Fibroblast of skin of scalp (primary cell): ENCODE data around the gene BCLAF1. TPM values are rescaled to one million over a fixed set of nuclear protein-coding genes. Genes with fewer than 3 reads are reported as not detected.
A peak's percentile ranks its signal among the peaks of the same experiment; 100 is the strongest.

ENCODE experiments used
- DNase-seq: peaks from one replicate; pipeline ENCODE4 v3.0.0-alpha.2; 2013
- polyA plus RNA-seq, 2 experiments: library from polyadenylated mRNA; unstranded; fragments of 120-200 nt; gene quantifications; one replicate each; pipeline ENCODE4 v1.2.1, GENCODE V29; 2013; ENCODE audit not compliant: insufficient read length in 2 of 2

Gene BCLAF1
- 90.7 TPM for polyA plus RNA-seq (2013, experiment 1 of 2; ENCODE audit: insufficient read length)
- 97.4 TPM for polyA plus RNA-seq (2013, experiment 2 of 2; ENCODE audit: insufficient read length)

GRCh38 chr6:136289579-136290409 lies at the start of gene BCLAF1:
Gene BCLAF1, minus strand, starts transcription at chr6:136289846. Its CDS starts 9,980 bp downstream, at chr6:136279866.
- DNase-seq = peak; percentile 100

GRCh38 chr6:136338486-136338885 lies 48.8 kb upstream of the BCLAF1 start:
- no peak for DNase-seq

- no peak for DNase-seq
Measured at GRCh38 chr6:136337606-136338005, 48.0 kb upstream of the BCLAF1 start.

GRCh38 chr6:136337121-136337520 lies 47.5 kb upstream of the BCLAF1 start:
- no peak for DNase-seq

DNA sequence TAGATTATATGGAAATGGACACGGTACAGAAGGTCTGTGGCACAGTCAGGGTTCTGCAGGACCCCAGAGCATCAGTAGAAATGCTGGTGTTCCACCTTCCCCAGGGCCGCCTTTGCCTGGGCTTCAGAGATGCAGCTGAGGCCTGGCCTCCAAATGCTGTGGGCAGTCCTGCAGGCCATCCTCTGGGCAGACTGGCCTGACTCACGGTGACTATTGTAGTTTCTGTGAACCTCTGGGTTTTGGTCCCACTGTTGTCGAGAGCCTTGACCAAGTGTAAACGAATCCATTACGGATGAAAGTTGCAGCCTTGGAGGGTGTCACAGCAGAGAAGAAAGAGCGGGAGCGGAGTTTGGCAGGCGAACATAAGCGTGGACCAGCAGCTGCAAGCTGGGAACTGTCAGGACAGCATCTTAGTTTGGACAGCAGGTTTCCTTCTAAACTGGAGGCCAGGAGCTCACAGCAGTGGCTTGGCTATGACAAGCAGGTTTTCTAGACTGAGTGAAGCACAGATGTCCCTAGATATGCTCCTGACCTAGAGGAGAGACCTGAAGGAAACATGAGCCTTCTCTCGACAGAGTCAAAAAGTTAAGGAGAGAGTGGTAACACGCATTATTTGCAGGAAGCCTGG lies 46.2 kb upstream of the BCLAF1 start:
- DNase-seq = no peak

- no peak for DNase-seq
Measured at GRCh38 chr6:136334853-136335252, 45.2 kb upstream of the BCLAF1 start.

GRCh38 chr6:136334465-136334846 lies 44.8 kb upstream of the BCLAF1 start:
- DNase-seq = no peak

DNA sequence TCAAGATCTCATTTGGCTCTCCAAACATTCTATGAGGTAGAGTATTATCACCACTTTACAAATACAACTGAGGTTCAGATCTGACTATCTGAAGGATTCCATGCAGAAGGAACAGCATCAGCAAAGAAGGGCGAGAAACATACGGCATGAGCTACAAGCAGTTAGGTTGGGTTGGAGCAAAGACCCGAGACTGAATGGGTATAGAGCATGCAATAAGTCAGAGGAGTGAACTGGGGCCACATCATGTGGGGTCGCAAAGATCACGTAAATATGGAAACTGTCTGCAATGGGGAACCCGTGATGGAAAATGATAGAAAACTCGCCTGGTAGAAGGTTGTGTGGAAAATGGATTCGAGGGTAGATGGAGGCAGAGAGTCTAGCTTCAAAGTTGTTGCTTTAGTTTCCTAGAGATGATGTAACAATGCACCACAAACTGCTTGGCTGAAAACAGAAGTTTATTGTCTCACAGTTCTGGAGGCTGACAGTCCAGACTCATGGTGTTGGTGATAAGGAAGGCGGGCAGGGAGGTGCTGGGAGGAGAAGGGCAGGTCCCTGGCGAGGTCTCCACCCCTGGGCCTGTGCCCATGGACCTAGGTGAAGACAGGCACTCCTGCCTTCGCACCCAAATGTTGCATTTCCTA lies 44.3 kb upstream of the BCLAF1 start:
- no peak for DNase-seq

DNA sequence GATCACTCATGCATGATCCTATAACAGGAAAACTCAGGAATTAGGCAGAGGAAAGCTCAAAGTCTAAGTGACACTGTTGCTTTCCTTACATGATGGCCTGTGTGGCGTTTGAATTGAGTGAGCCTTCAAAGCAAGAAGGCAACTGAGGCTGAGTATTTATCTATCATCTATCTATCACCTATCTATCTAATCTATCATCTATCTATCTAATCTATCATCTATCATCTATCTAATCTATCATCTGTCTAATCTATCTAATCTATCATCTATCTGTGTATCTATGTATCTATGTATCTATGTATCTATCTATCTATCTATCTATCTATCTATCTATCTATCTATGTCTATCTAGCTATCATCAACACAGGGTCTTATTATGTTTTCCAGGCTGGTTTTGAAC lies 41.8 kb upstream of the BCLAF1 start:
- DNase-seq = no peak

- DNase-seq = no peak
Measured at GRCh38 chr6:136330634-136331033, 41.0 kb upstream of the BCLAF1 start.

GRCh38 chr6:136326038-136326553 lies 36.5 kb upstream of the BCLAF1 start:
- DNase-seq = no peak

- peak; percentile 18 for DNase-seq
Measured at GRCh38 chr6:136324686-136325380, 35.2 kb upstream of the BCLAF1 start.

DNA sequence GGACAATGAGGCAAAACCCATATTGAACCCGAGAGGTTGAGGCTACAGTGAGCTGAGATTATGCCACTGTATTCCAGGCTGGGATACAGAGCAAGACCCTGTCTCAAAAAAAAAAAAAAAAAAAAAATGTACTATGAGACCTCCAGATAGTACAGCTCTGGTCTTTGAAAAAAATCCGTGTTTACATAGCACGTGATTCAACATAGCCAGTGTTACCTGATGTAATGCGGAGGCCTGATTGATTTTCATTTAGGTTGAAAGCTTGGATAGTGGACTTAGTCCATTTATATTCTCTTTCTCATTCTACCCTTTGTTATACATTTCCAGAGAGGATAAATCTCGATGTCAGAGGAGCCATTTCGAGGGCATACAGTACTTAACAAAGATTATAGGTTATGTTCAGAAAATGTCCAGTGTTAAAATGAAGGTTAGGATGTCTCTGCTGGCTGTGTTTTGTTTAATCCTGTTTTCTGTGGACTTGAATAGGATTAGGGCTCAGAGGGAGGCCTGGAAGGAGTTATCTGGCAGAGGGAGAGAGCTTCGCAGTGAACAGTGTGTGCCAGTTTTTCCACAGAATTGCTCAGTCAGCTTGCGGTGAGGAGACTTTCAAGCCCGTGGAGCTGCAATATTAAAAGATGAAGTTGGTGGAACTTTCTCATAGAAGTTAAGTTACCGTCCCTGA lies 33.9 kb upstream of the BCLAF1 start:
- peak; percentile 28 for DNase-seq

GRCh38 chr6:136319732-136320131 lies 30.1 kb upstream of the BCLAF1 start:
- DNase-seq = no peak

DNA sequence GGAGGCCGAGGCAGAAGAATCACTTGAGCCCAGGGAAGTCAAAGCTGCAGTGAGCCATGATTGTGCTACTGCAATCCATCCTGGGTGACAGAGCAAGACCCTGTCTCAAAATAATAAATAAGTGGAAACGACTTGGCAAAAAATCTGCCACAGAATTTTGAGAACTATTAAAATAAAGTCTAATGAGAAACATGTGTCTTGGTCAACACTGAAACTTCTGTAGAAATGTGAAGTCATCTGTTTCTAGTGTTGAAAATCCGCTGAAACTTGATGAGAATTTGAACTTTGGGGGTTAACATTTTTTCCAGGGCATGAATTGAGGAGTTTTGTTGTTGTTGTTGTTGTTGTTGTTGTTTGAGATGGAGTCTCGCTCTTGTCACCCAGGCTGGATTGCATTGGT lies 29.0 kb upstream of the BCLAF1 start:
- peak; percentile 5 for DNase-seq

DNA sequence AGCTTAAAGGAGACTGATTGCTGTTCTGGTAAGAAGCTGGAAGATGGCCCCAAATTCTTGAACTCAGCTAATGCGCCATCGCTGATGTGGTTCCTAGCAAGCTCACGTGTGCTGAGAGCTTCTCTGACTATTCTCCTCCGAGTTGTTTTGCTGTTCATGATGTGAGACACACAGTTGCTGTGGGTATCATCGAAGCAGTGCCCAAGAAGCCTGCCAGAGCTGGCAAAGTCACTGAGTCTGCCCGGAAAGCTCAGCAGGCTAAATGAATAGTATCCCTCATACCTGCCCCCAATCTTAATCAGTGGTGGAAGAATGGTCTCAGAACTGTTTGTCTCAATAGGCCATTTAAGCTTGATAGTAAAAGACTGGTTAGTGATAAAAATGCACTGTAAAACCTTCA lies 28.3 kb upstream of the BCLAF1 start:
- DNase-seq = no peak

- peak; percentile 48 for DNase-seq
Measured at GRCh38 chr6:136317021-136317694, 27.5 kb upstream of the BCLAF1 start.

- DNase-seq = no peak
Measured at GRCh38 chr6:136315594-136315993, 25.9 kb upstream of the BCLAF1 start.

DNA sequence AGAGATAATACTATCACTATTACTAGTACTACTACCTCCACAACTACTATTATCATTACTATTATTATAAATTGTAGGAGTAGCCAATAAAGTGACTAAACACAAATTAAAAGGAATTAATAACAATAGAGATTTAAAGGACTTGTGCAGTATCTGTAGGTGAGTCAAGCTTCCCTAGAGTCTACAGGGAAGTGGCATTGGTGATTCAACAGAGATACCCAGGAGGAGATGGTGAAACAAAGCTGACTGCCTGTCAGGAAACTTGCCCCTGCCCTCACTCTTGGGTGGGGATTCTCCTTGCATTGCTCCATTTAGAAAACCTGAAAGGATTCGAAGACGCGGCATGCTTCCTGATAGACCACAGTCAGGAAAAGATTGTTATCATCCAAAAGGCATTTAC lies 23.3 kb upstream of the BCLAF1 start:
- no peak for DNase-seq

GRCh38 chr6:136309729-136310311 lies 20.2 kb upstream of the BCLAF1 start:
- DNase-seq = no peak

DNA sequence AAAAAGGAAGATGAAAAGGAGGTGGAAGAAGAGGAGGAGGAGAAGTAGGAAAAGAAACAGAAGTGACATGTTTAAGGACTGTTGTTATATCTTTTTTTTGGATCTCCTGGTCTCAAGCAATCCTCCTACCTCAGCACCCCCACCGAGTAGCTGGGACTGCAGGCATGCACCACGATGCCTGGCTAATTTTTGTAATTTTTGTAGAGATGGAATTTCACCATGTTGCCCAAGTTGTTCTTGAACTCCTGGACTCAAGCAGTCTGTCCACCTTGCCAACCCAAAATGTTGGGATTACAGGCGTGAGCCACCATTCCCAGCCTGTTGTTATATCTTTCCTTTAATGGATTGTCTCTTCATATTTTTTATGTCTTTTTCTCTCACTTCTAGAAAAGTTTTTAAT lies 19.5 kb upstream of the BCLAF1 start:
- DNase-seq = no peak
